Body of pancreas (tissue), 4 donors: ENCODE measurements around the gene DTX4.

ENCODE experiments used
- POLR2A ChIP-seq, 3 donors: fragments of 450-650 bp; IDR thresholded peaks; one replicate each; pipeline ENCODE4 v1.6.1; 2016; ENCODE audit warnings: antibody characterized with exemption in 3 of 3, mild to moderate bottlenecking in 2 of 3
- TF ChIP-seq, protein P1 (sequence below), 7 experiments: fragments of 450-650 bp in 4 of 7; fragments of 200-600 bp in 3 of 7; sonication (generic) in 3 of 7; IDR thresholded peaks; one replicate each; pipeline ENCODE4 v1.5.1; 2016 to 2019; ENCODE audit warnings: antibody characterized with exemption in 7 of 7

DNA sequence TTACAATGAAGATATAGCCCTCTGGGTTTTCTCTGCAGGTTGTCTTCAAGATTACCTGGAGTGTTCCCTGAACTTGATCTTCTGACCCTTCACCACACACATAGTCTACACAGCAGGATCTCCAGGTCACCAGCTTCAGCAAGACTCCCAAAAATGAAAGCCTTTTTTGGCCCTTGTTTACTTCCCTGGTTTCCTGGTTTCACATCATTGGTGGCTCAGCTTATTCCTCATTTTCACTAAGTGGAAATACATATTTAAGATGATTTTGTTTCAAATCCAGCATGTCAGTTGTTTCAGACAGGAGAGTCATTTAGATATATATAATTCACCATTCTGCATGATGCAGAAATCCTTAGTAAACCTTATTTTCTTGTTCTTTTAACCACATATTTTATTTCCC lies 82.4 kb downstream of the DTX4 start:
- TF ChIP-seq, protein P1, sequence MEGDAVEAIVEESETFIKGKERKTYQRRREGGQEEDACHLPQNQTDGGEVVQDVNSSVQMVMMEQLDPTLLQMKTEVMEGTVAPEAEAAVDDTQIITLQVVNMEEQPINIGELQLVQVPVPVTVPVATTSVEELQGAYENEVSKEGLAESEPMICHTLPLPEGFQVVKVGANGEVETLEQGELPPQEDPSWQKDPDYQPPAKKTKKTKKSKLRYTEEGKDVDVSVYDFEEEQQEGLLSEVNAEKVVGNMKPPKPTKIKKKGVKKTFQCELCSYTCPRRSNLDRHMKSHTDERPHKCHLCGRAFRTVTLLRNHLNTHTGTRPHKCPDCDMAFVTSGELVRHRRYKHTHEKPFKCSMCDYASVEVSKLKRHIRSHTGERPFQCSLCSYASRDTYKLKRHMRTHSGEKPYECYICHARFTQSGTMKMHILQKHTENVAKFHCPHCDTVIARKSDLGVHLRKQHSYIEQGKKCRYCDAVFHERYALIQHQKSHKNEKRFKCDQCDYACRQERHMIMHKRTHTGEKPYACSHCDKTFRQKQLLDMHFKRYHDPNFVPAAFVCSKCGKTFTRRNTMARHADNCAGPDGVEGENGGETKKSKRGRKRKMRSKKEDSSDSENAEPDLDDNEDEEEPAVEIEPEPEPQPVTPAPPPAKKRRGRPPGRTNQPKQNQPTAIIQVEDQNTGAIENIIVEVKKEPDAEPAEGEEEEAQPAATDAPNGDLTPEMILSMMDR (IDR thresholded peaks at IDR 0.05) = no peak
- no peak for TF ChIP-seq POLR2A (IDR thresholded peaks at IDR 0.05)
